Erythroblast (primary cell): ENCODE measurements around the gene ALDH3B2.
"Not testable (repeated sequence)": the region's sequence is repeated elsewhere in the genome, so short reads cannot be mapped to it uniquely, and the experiment has no call there.

ENCODE experiments used
- GATA1 ChIP-seq: IDR thresholded peaks from 2 replicates; pipeline ENCODE4 v1.6.1; 2011; ENCODE audit warnings: low read depth, mild to moderate bottlenecking, control low read depth, low read length, moderate library complexity
- POLR2A ChIP-seq: IDR thresholded peaks from 2 replicates; pipeline ENCODE4 v1.6.1; 2011; ENCODE audit warnings: mild to moderate bottlenecking, low read length

DNA sequence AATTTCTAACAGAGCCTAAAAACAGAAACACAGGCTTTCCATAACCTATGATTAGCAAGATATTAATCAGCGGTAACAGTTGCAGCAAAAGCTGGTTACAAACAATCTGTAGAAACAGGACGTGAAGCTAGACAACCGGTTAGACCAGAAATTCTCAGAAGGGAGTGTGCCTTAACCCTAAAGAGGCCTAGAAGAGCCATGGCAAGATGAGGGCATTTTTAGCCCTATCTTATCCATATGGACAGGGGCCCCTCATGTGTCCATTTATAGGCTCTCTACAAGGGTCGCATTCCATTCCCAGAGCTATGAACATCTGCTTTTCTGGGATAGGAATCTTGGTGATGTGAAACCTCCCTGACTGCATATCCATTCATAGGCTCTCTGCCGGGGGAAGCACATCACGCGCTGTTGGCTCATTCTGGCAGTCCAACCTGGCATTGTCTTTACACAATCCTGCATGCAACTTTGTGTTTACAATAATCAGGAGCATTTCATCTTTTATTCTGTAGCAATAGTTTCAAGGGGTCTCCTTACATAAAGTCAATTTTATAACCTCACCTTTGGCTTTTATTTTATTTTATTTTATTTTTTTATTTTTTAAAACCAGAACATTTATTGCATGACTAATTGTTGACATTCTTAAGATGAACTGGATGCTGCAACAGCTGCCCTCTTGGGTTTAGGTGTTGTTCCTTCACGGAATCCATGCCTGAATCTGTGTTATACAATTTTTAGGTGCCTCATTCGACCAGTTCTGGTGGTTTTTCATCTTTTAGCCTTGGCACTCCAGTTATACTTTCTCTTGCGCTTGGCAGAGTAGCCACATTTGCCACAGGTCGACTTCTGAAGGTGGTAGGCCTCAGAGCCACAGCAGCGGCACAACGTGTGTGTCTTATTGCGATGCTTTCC lies 8.0 kb upstream of the ALDH3B2 start:
- not testable (repeated sequence) for TF ChIP-seq POLR2A, GATA1
